H9 (cell line): ENCODE measurements around the gene PCDH9. TPM values are rescaled to one million over a fixed set of nuclear protein-coding genes. Genes with fewer than 3 reads are reported as not detected.

ENCODE experiments used
- DNase-seq: peaks from one replicate; pipeline ENCODE4 v3.0.0-alpha.2; 2017
- H2AFZ ChIP-seq: one replicate; pipeline ENCODE4 v1.6.1; 2013; ENCODE audit warnings: mild to moderate bottlenecking, low read length, control low read depth, moderate library complexity
- H2AK5ac ChIP-seq: 2 replicates; pipeline ENCODE4 v1.6.1; 2013; ENCODE audit warnings: low read length, control low read depth, mixed read lengths; ENCODE audit not compliant: insufficient read length
- H2BK120ac ChIP-seq: one replicate; pipeline ENCODE4 v1.6.1; 2013; ENCODE audit warnings: low read depth, mild to moderate bottlenecking, low read length, control low read depth, inconsistent platforms; ENCODE audit not compliant: poor library complexity, severe bottlenecking
- H2BK12ac ChIP-seq: 2 replicates; pipeline ENCODE4 v1.6.1; 2013; ENCODE audit warnings: low read length, control low read depth, mixed read lengths, low read depth; ENCODE audit not compliant: insufficient read length
- H2BK15ac ChIP-seq: 2 replicates; pipeline ENCODE4 v1.6.1; 2013; ENCODE audit warnings: low read depth, low read length, control low read depth
- H2BK20ac ChIP-seq: one replicate; pipeline ENCODE4 v1.6.1; 2013; ENCODE audit warnings: low read depth, mild to moderate bottlenecking, low read length, control low read depth, inconsistent platforms; ENCODE audit not compliant: poor library complexity, severe bottlenecking
- H2BK5ac ChIP-seq: 2 replicates; pipeline ENCODE4 v1.6.1; 2013; ENCODE audit warnings: low read length, control low read depth, mixed read lengths; ENCODE audit not compliant: insufficient read length
- H3K14ac ChIP-seq: 2 replicates; pipeline ENCODE4 v1.6.1; 2013; ENCODE audit warnings: low read length, control low read depth; ENCODE audit not compliant: insufficient read depth
- H3K18ac ChIP-seq: 2 replicates; pipeline ENCODE4 v1.6.1; 2013; ENCODE audit warnings: low read depth, mild to moderate bottlenecking, mixed read lengths, low read length, control low read depth; ENCODE audit not compliant: insufficient read length
- H3K23ac ChIP-seq: 2 replicates; pipeline ENCODE4 v1.6.1; 2013; ENCODE audit warnings: low read length, control low read depth, mixed read lengths, low read depth; ENCODE audit not compliant: insufficient read length
- H3K23me2 ChIP-seq: 2 replicates; pipeline ENCODE4 v1.6.1; 2013; ENCODE audit warnings: low read depth, mild to moderate bottlenecking, mixed read lengths, low read length, control low read depth; ENCODE audit not compliant: insufficient read length, poor library complexity, severe bottlenecking
- H3K27ac ChIP-seq: 2 replicates; pipeline ENCODE4 v1.5.1; 2013; ENCODE audit warnings: low read length, control low read depth, mixed read lengths, low read depth; ENCODE audit not compliant: insufficient read length
- H3K27me3 ChIP-seq: 2 replicates; pipeline ENCODE4 v1.6.1; 2013; ENCODE audit warnings: low read length, control low read depth, inconsistent platforms; ENCODE audit not compliant: insufficient read depth
- H3K4ac ChIP-seq: 2 replicates; pipeline ENCODE4 v1.6.1; 2013; ENCODE audit warnings: low read depth, mild to moderate bottlenecking, control low read depth, inconsistent platforms, low read length, moderate library complexity
- H3K4me1 ChIP-seq: 2 replicates; pipeline ENCODE4 v1.6.1; 2013; ENCODE audit warnings: low read length, control low read depth, inconsistent platforms; ENCODE audit not compliant: insufficient read depth
- H3K4me2 ChIP-seq: 2 replicates; pipeline ENCODE4 v1.6.1; 2013; ENCODE audit warnings: low read length, control low read depth, mixed read lengths; ENCODE audit not compliant: insufficient read length, insufficient read depth
- H3K56ac ChIP-seq: 2 replicates; pipeline ENCODE4 v1.6.1; 2013; ENCODE audit warnings: low read depth, mild to moderate bottlenecking, mixed read lengths, low read length, control low read depth; ENCODE audit not compliant: insufficient read length
- H3K79me1 ChIP-seq: 2 replicates; pipeline ENCODE4 v1.6.1; 2013; ENCODE audit warnings: low read depth, mild to moderate bottlenecking, moderate library complexity, low read length, control low read depth, inconsistent platforms; ENCODE audit not compliant: insufficient read depth, poor library complexity, severe bottlenecking
- H3K79me2 ChIP-seq: 2 replicates; pipeline ENCODE4 v1.6.1; 2013; ENCODE audit warnings: low read length, control low read depth, inconsistent platforms; ENCODE audit not compliant: insufficient read depth
- H3K9ac ChIP-seq: 2 replicates; pipeline ENCODE4 v1.6.1; 2013; ENCODE audit warnings: low read length, control low read depth, mixed read lengths; ENCODE audit not compliant: insufficient read length; ENCODE audit errors: extremely low read depth
- H3K9me3 ChIP-seq: one replicate; pipeline ENCODE4 v1.6.1; 2013; ENCODE audit warnings: low read depth, low read length, inconsistent platforms; ENCODE audit not compliant: control insufficient read depth
- H3T11ph ChIP-seq: one replicate; pipeline ENCODE4 v1.6.1; 2013; ENCODE audit warnings: mild to moderate bottlenecking, low read length, control low read depth, inconsistent platforms
- H4K20me1 ChIP-seq: one replicate; pipeline ENCODE4 v1.6.1; 2013; ENCODE audit not compliant: control insufficient read depth, insufficient read length, insufficient read depth
- H4K5ac ChIP-seq: 2 replicates; pipeline ENCODE4 v1.6.1; 2013; ENCODE audit warnings: low read depth, mild to moderate bottlenecking, mixed read lengths, low read length, control low read depth; ENCODE audit not compliant: insufficient read length
- H4K8ac ChIP-seq: replicated peaks from 2 replicates; pipeline ENCODE4 v1.6.1; 2013; ENCODE audit warnings: low read length, control low read depth, mixed read lengths, low read depth; ENCODE audit not compliant: insufficient read length
- H4K91ac ChIP-seq: 2 replicates; pipeline ENCODE4 v1.6.1; 2013; ENCODE audit warnings: low read depth, mild to moderate bottlenecking, moderate library complexity, mixed read lengths, low read length, control low read depth; ENCODE audit not compliant: insufficient read length
- H3K27ac Mint-ChIP-seq, 3 experiments: 2 replicates in 2 of 3; 3 replicates in 1 of 3; pipeline ENCODE4 v1.8.0; 2020 to 2021; ENCODE audit warnings: mixed read lengths in 3 of 3, mild to moderate bottlenecking in 1 of 3, moderate library complexity in 1 of 3
- H3K27me3 Mint-ChIP-seq: 2 replicates; pipeline ENCODE4 v1.8.0; 2021; ENCODE audit warnings: low read depth, mild to moderate bottlenecking, moderate library complexity, mixed read lengths
- H3K36me3 Mint-ChIP-seq, 3 experiments: 2 replicates in 2 of 3; 3 replicates in 1 of 3; pipeline ENCODE4 v1.8.0; 2020 to 2021; ENCODE audit warnings: low read depth in 3 of 3, mixed read lengths in 3 of 3; ENCODE audit not compliant: insufficient read depth in 1 of 3
- H3K4me1 Mint-ChIP-seq, 2 experiments: 2 replicates each; pipeline ENCODE4 v1.8.0; 2020; ENCODE audit warnings: mixed read lengths in 2 of 2
- H3K4me3 Mint-ChIP-seq, 2 experiments: 2 replicates in 1 of 2; 3 replicates in 1 of 2; pipeline ENCODE4 v1.8.0; 2020 to 2021; ENCODE audit warnings: mild to moderate bottlenecking in 2 of 2, mixed read lengths in 2 of 2, moderate library complexity in 1 of 2
- H3K9me3 Mint-ChIP-seq, 2 experiments: 2 replicates in 1 of 2; 3 replicates in 1 of 2; pipeline ENCODE4 v1.8.0; 2020; ENCODE audit warnings: mild to moderate bottlenecking in 2 of 2, mixed read lengths in 2 of 2, moderate library complexity in 1 of 2
- WGBS: extraction: QIAGEN DNeasy Blood & Tissue Kit; methylation state at CpG from one replicate; pipeline ENCODE4 v1.1.7; 2013; ENCODE audit warnings: missing lambda C conversion rate, low lambda C conversion rate, mixed read lengths; ENCODE audit not compliant: insufficient read length; ENCODE audit errors: extremely low coverage; 5-methylcytosine and 5-hydroxymethylcytosine counted together
- total RNA-seq: library from RNA; stranded (reverse); gene quantifications from 2 replicates; pipeline ENCODE4 v1.2.1, GENCODE V29; 2021
- TF ChIP-seq, protein P1 (sequence below): fragments of 200-600 bp; sonication (generic); conservative IDR thresholded peaks from 3 replicates; pipeline ENCODE4 v1.8.0; 2021; ENCODE audit warnings: antibody characterized with exemption, mild to moderate bottlenecking

Gene PCDH9
- total RNA-seq, 1 experiment from 2014 or later = 0.11 TPM

DNA sequence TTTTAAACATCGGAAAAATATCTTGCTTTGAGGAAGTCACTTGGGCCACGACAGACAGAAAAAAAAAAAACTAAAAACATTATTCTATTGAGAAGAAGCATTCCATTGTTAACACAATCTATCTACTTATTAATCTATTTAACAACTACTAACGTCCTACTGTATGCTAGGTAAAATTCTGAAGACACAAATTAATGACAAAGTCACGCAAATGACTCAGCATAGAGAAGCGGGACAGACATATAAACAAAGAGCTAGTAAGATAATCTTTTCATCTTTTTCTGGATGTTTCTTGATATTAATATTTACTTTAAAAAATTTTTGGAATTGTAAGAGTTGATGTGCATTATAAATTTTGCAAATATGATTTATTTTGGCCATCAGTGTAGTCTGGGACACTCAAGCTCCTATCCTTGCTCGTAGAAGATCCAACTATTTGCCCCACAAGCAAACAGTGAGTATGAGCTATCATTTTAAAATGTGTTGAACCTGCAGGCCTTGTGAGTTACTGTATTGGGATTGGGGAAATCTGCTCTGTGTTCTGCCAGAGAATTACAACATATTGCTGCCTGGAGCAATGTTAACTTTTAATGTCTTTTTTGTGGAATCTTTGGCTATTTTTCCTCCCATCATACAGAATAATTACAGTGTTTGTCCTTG lies 109.1 kb downstream of the PCDH9 start:
- Histone ChIP-seq H3K9me3 (no peaks in the 10 kb centered on the region), H2AFZ (no peak overlapping the region), H3K9ac (no peak overlapping the region), H3K23ac (no peak overlapping the region), H4K91ac (no peak overlapping the region), H3K23me2 (no peaks in the 10 kb centered on the region), H3K18ac (no peak overlapping the region), H3K79me2 (no peaks in the 10 kb centered on the region), H4K5ac (no peak overlapping the region), H4K8ac (no peak overlapping the region), H2BK120ac (no peak overlapping the region), H2BK5ac (no peak overlapping the region), H3T11ph (no peak overlapping the region), H2BK12ac (no peak overlapping the region), H2BK15ac (no peak overlapping the region), H2BK20ac (no peak overlapping the region), H4K20me1 (no peaks in the 10 kb centered on the region), H3K4me2 (no peak overlapping the region), H3K79me1 (no peaks in the 10 kb centered on the region), H2AK5ac (no peak overlapping the region), H3K27me3 (no peaks in the 10 kb centered on the region), H3K56ac (no peak overlapping the region), H3K14ac (no peak overlapping the region), H3K4me1 (no peaks in the 10 kb centered on the region), H3K4ac (no peak overlapping the region), H3K27ac (no peak overlapping the region)
- Mint-ChIP-seq H3K9me3 (no peaks in the 10 kb centered on the region), H3K4me3 (no peak overlapping the region), H3K27ac (no peak overlapping the region), H3K36me3 (no peaks in the 10 kb centered on the region), H3K27me3 (no peaks in the 10 kb centered on the region), H3K4me1 (peaks cover 0 to 5% of the 10 kb centered on the region in 2 experiments; a peak in 2 of 4 replicates)
- TF ChIP-seq, protein P1, sequence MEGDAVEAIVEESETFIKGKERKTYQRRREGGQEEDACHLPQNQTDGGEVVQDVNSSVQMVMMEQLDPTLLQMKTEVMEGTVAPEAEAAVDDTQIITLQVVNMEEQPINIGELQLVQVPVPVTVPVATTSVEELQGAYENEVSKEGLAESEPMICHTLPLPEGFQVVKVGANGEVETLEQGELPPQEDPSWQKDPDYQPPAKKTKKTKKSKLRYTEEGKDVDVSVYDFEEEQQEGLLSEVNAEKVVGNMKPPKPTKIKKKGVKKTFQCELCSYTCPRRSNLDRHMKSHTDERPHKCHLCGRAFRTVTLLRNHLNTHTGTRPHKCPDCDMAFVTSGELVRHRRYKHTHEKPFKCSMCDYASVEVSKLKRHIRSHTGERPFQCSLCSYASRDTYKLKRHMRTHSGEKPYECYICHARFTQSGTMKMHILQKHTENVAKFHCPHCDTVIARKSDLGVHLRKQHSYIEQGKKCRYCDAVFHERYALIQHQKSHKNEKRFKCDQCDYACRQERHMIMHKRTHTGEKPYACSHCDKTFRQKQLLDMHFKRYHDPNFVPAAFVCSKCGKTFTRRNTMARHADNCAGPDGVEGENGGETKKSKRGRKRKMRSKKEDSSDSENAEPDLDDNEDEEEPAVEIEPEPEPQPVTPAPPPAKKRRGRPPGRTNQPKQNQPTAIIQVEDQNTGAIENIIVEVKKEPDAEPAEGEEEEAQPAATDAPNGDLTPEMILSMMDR = no peak
- DNase-seq = no peak
- no CpG with 5 or more reads among the region's 6 CpGs for WGBS
